Adrenal gland (tissue), 12 donors: ENCODE results near the gene CCDC149. TPM values are rescaled to one million over a fixed set of nuclear protein-coding genes. Genes with fewer than 3 reads are reported as not detected.

Experiments used
- DNase-seq, 7 donors: peaks; one replicate each; pipeline ENCODE4 v3.0.0-alpha.2; 2019 to 2020
- H3K27ac ChIP-seq, 5 donors: fragments of 200-600 bp; sonication (generic) in 4 of 5; 1 replicate in 3 of 5; 2 replicates in 2 of 5; pipeline versions ENCODE4 v1.5.1 to v1.8.0; 2016 to 2020; ENCODE audit warnings: mild to moderate bottlenecking in 1 of 5
- H3K27me3 ChIP-seq: fragments of 200-600 bp; 2 replicates; pipeline ENCODE4 v1.8.0; 2021
- H3K36me3 ChIP-seq, 2 donors: fragments of 200-600 bp; replicated peaks in 1 of 2; 1 replicate in 1 of 2; 2 replicates in 1 of 2; pipeline versions ENCODE4 v1.5.1 to v1.8.0; 2018 to 2022
- H3K4me1 ChIP-seq, 2 donors: fragments of 200-600 bp; replicated peaks in 1 of 2; 1 replicate in 1 of 2; 2 replicates in 1 of 2; pipeline versions ENCODE4 v1.5.1 to v1.8.0; 2018 to 2021
- H3K4me3 ChIP-seq, 4 donors: fragments of 200-600 bp; sonication (generic) in 3 of 4; one replicate each; pipeline ENCODE4 v1.5.1; 2016 to 2018
- H3K9me3 ChIP-seq, 3 donors: fragments of 200-600 bp; sonication (generic) in 1 of 3; replicated peaks in 1 of 3; 1 replicate in 2 of 3; 2 replicates in 1 of 3; pipeline versions ENCODE4 v1.5.1 to v1.8.0; 2016 to 2021
- CTCF ChIP-seq, 6 experiments: fragments of 450-650 bp in 4 of 6; fragments of 200-600 bp in 2 of 6; sonication (generic) in 1 of 6; IDR thresholded peaks; 1 replicate in 5 of 6; 2 replicates in 1 of 6; pipeline versions ENCODE4 v1.5.1 to v1.8.0; 2016 to 2021; ENCODE audit warnings: antibody characterized with exemption in 6 of 6, mild to moderate bottlenecking in 2 of 6, moderate library complexity in 1 of 6
- POLR2A ChIP-seq, 2 donors: fragments of 450-650 bp; IDR thresholded peaks; one replicate each; pipeline ENCODE4 v1.6.1; 2017; ENCODE audit warnings: antibody characterized with exemption in 2 of 2, mild to moderate bottlenecking in 2 of 2, moderate library complexity in 1 of 2
- WGBS, 4 donors: extraction: QIAGEN DNeasy Blood & Tissue Kit in 2 of 4; methylation state at CpG; one replicate each; pipeline versions ENCODE4 v1.1.5 to v1.1.7; 2013 to 2017; 5-methylcytosine and 5-hydroxymethylcytosine counted together
- intact Hi-C, 2 donors: fragments of 100-400 bp; cut with DNase I; formaldehyde crosslinking; loops; one replicate each; pipeline versions ENCODE4 v1.14.1 to v1.15.0; 2022 to 2023
- polyA plus RNA-seq, 3 donors: library from polyadenylated mRNA; stranded (reverse); fragments of 200-250 nt in 2 of 3; fragments of 350-450 nt in 1 of 3; fragmentation: Illumina TruSeq in 1 of 3; extraction: RNeasy Lipid Tissue Mini Kit (QIAGEN cat#74804) in 1 of 3; gene quantifications; one replicate each; pipeline ENCODE4 v1.2.3, GENCODE V29; 2013 to 2014
- total RNA-seq, 9 donors: library from RNA; depleted of rRNA in 4 of 9; stranded (reverse); fragments of >200 nt in 4 of 9; fragments of 120-200 nt in 1 of 9; fragmentation: NEBNext Ultra II Directional in 1 of 9; extraction: Animal tissue kit (Norgen Biotek cat#: 25700) in 1 of 9; gene quantifications; one replicate each; pipeline versions ENCODE4 v1.1.0 to v1.2.4, GENCODE V29; 2013 to 2023
- donor health status: healthy with polysubstance abuse.
- donor health status: Bipolar disorder and iron deficiency.
- donor health status: DM: yes; HTN: yes; CAD: no.
- donor health status: DM: no; HTN: no; CAD: no.
- donor health status: DM: no; HTN: no; CAD: no.
- donor health status: DM: yes; HTN: yes; CAD: no.

Gene CCDC149
- total and polyA plus RNA-seq, 12 donors, result 3.6 to 13.0 (median 8.4) TPM

GRCh38 chr4:24952667-24953066, 39.8 kb upstream of the CCDC149 start:
- no peaks in the 10 kb centered on the region for H3K36me3 ChIP-seq
- no peak overlapping the region for H3K4me3 ChIP-seq
- H3K4me1 ChIP-seq, result no peaks in the 10 kb centered on the region
- no peaks in the 10 kb centered on the region for H3K9me3 ChIP-seq
- H3K27me3 ChIP-seq, result no peaks in the 10 kb centered on the region
- DNase-seq, result no peak
- TF ChIP-seq POLR2A (IDR thresholded peaks at IDR 0.05) (no peak), CTCF (IDR thresholded peaks at IDR 0.05) (no peak)
- WGBS, 4 donors, result 83 to 87% (median 85%) methylated on average over 4 of the region's 4 CpGs
- intact Hi-C loops, result no loop called here
- H3K27ac ChIP-seq, result no peak overlapping the region

GRCh38 chr4:24949970-24950369, 37.1 kb upstream of the CCDC149 start:
- no peak overlapping the region for H3K4me3 ChIP-seq
- no peak overlapping the region for H3K27ac ChIP-seq
- H3K27me3 ChIP-seq, result no peaks in the 10 kb centered on the region
- intact Hi-C loops, result no loop called here
- H3K9me3 ChIP-seq, result no peaks in the 10 kb centered on the region
- H3K36me3 ChIP-seq, result no peaks in the 10 kb centered on the region
- no peaks in the 10 kb centered on the region for H3K4me1 ChIP-seq
- TF ChIP-seq CTCF (IDR thresholded peaks at IDR 0.05) (no peak), POLR2A (IDR thresholded peaks at IDR 0.05) (no peak)
- DNase-seq, result no peak

DNA sequence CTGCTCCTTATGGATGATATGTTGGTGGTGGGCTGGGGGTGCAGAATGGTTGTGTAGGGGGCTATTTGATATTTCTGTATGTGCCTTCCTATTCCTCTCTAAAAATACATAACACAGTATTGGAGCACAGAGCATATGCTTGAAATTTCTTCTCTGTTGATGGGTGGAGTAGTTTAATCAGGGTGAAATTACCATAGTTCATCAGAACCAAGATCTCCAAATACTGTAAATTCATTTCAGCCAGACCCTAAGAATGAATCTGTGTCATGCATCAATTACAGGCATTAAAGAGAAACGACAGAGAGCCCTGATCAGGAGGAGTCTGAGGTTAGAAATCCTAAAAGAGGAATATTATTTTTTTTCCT, 25.1 kb upstream of the CCDC149 start:
- TF ChIP-seq POLR2A (IDR thresholded peaks at IDR 0.05), result no peak
- no peak for TF ChIP-seq CTCF (IDR thresholded peaks at IDR 0.05)
- H3K9me3 ChIP-seq, result peaks cover 0 to 11% (median 0%) of the 10 kb centered on the region in 3 donors
- WGBS, 4 donors, result 60 to 69% (median 66%) methylated on average over 1 of the region's 1 CpG
- H3K27me3 ChIP-seq, result no peaks in the 10 kb centered on the region
- intact Hi-C loops, result no loop called here
- H3K27ac ChIP-seq, result no peak overlapping the region
- DNase-seq, result no peak
- H3K4me3 ChIP-seq, result no peak overlapping the region
- no peaks in the 10 kb centered on the region for H3K36me3 ChIP-seq
- H3K4me1 ChIP-seq, result no peaks in the 10 kb centered on the region

- TF ChIP-seq CTCF (IDR thresholded peaks at IDR 0.05) (no peak), POLR2A (IDR thresholded peaks at IDR 0.05) (no peak)
- WGBS, 4 donors, result 64 to 83% (median 74%) methylated on average over 4 to 5 of the region's 5 CpGs
- Histone ChIP-seq H3K27ac (no peak overlapping the region), H3K27me3 (no peaks in the 10 kb centered on the region), H3K36me3 (no peaks in the 10 kb centered on the region), H3K4me1 (no peaks in the 10 kb centered on the region), H3K4me3 (no peak overlapping the region), H3K9me3 (peaks cover 0 to 11% (median 0%) of the 10 kb centered on the region in 3 donors)
- intact Hi-C loops, result no loop called here
- DNase-seq, result no peak
Measured at GRCh38 chr4:24937176-24937916, 24.5 kb upstream of the CCDC149 start.
